Peyer's patch (tissue), 4 donors: ENCODE results near the gene ELOVL6. TPM values are rescaled to one million over a fixed set of nuclear protein-coding genes. Genes with fewer than 3 reads are reported as not detected.

Source experiments
- DNase-seq, 3 donors: peaks; one replicate each; pipeline ENCODE4 v3.0.0-alpha.2; 2017 to 2019
- H3K27ac ChIP-seq, 4 donors: fragments of 200-600 bp; sonication (generic); one replicate each; pipeline ENCODE4 v1.5.1; 2016 to 2019
- H3K27me3 ChIP-seq, 2 donors: fragments of 200-600 bp; sonication (generic); one replicate each; pipeline ENCODE4 v1.5.1; 2019
- H3K36me3 ChIP-seq, 3 donors: fragments of 200-600 bp; sonication (generic); one replicate each; pipeline ENCODE4 v1.5.1; 2016 to 2019
- H3K4me1 ChIP-seq, 4 donors: fragments of 200-600 bp; sonication (generic); one replicate each; pipeline ENCODE4 v1.5.1; 2016 to 2019
- H3K4me3 ChIP-seq, 4 donors: fragments of 200-600 bp; sonication (generic); 1 replicate in 3 of 4; 2 replicates in 1 of 4; pipeline ENCODE4 v1.5.1; 2016 to 2019; ENCODE audit warnings: mild to moderate bottlenecking in 1 of 4
- H3K9me3 ChIP-seq, 4 donors: fragments of 200-600 bp; sonication (generic); one replicate each; pipeline ENCODE4 v1.5.1; 2016 to 2019; ENCODE audit warnings: mild to moderate bottlenecking in 1 of 4
- CTCF ChIP-seq, 6 experiments: fragments of 450-650 bp in 4 of 6; fragments of 200-600 bp in 2 of 6; sonication (generic) in 1 of 6; IDR thresholded peaks; one replicate each; pipeline ENCODE4 v1.5.1; 2017 to 2019; ENCODE audit warnings: antibody characterized with exemption in 6 of 6, mild to moderate bottlenecking in 3 of 6, moderate library complexity in 1 of 6
- POLR2A ChIP-seq, 2 donors: fragments of 450-650 bp; IDR thresholded peaks; one replicate each; pipeline ENCODE4 v1.5.1; 2017; ENCODE audit warnings: antibody characterized with exemption in 2 of 2, mild to moderate bottlenecking in 2 of 2, moderate library complexity in 2 of 2
- total RNA-seq, 4 donors: library from RNA; depleted of rRNA; stranded (reverse); fragments of >200 nt; gene quantifications; one replicate each; pipeline ENCODE4 v1.1.0, GENCODE V29; 2016

The ELOVL6 gene
- total RNA-seq, 4 donors from 2014 or later, result 3.3 to 15.5 (median 12.6) TPM

GRCh38 chr4:110106931-110107296 lies 91.5 kb downstream of the ELOVL6 start:
- Histone ChIP-seq H3K27me3 (no peaks in the 10 kb centered on the region), H3K9me3 (no peaks in the 10 kb centered on the region), H3K4me3 (no peak overlapping the region), H3K36me3 (no peaks in the 10 kb centered on the region), H3K4me1 (peaks cover 0 to 13% (median 0%) of the 10 kb centered on the region in 4 donors), H3K27ac (no peak overlapping the region)
- DNase-seq, result no peak
- TF ChIP-seq POLR2A (IDR thresholded peaks at IDR 0.05) (no peak), CTCF (IDR thresholded peaks at IDR 0.05) (no peak)

DNA sequence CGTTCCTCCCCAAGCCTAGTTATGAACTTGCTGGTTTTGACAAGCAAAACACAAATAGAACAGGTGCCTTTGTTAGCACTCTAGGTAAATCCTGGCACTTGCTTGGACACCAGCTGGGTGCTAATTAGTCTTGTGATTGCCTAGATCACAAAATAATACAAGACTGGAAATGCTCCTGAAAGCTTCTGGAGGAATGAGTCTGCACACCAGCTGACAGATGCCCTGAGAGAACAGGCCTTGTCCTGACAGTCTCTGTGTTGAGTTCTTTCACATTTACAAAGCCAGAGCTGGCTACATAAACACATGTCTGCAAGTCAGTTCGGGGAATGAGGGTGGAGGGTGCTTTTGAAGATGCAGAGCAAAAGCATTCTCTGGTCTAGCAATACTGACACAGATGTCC lies 93.8 kb downstream of the ELOVL6 start:
- Histone ChIP-seq H3K4me1 (peaks cover 0 to 13% (median 0%) of the 10 kb centered on the region in 4 donors), H3K27me3 (no peaks in the 10 kb centered on the region), H3K4me3 (no peak overlapping the region), H3K36me3 (no peaks in the 10 kb centered on the region), H3K9me3 (no peaks in the 10 kb centered on the region), H3K27ac (no peak overlapping the region)
- TF ChIP-seq CTCF (IDR thresholded peaks at IDR 0.05) (no peak), POLR2A (IDR thresholded peaks at IDR 0.05) (no peak)
- no peak for DNase-seq

- DNase-seq, result no peak
- H3K36me3 ChIP-seq, result no peaks in the 10 kb centered on the region
- no peaks in the 10 kb centered on the region for H3K4me1 ChIP-seq
- no peak overlapping the region for H3K27ac ChIP-seq
- TF ChIP-seq POLR2A (IDR thresholded peaks at IDR 0.05) (no peak), CTCF (IDR thresholded peaks at IDR 0.05) (no peak)
- no peaks in the 10 kb centered on the region for H3K27me3 ChIP-seq
- no peaks in the 10 kb centered on the region for H3K9me3 ChIP-seq
- no peak overlapping the region for H3K4me3 ChIP-seq
Observed at GRCh38 chr4:110099638-110100037, 98.8 kb downstream of the ELOVL6 start.

GRCh38 chr4:110096405-110096804 lies 102.0 kb downstream of the ELOVL6 start:
- no peaks in the 10 kb centered on the region for H3K4me1 ChIP-seq
- no peak for DNase-seq
- no peak overlapping the region for H3K27ac ChIP-seq
- no peaks in the 10 kb centered on the region for H3K36me3 ChIP-seq
- H3K4me3 ChIP-seq, result no peak overlapping the region
- TF ChIP-seq CTCF (IDR thresholded peaks at IDR 0.05) (no peak), POLR2A (IDR thresholded peaks at IDR 0.05) (no peak)
- H3K27me3 ChIP-seq, result no peaks in the 10 kb centered on the region
- H3K9me3 ChIP-seq, result no peaks in the 10 kb centered on the region

DNA sequence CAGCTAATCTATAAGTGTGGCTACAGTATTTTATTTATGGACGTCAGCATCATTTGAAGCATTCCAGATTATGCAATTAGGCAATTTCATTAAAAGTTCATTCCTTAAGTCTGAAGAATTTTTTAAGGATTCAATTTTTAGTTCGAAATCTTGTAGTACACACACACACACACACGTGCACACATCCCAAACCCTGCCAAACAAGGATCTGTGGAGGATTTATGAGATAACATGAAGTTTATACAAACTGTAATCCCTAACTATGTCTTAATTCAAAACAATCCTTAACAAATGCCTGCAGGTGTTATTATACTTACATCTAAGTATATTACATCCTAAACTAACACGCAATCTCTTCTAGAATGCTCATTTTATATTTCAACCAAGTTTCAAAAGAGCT lies 105.8 kb downstream of the ELOVL6 start:
- no peaks in the 10 kb centered on the region for H3K27me3 ChIP-seq
- H3K36me3 ChIP-seq, result no peaks in the 10 kb centered on the region
- H3K9me3 ChIP-seq, result no peaks in the 10 kb centered on the region
- no peak for DNase-seq
- H3K4me3 ChIP-seq, result no peak overlapping the region
- H3K4me1 ChIP-seq, result no peaks in the 10 kb centered on the region
- H3K27ac ChIP-seq, result no peak overlapping the region
- TF ChIP-seq CTCF (IDR thresholded peaks at IDR 0.05) (no peak), POLR2A (IDR thresholded peaks at IDR 0.05) (no peak)
